H1 (cell line): ENCODE data around the gene SLC7A5. TPM values are rescaled to one million over a fixed set of nuclear protein-coding genes. Genes with fewer than 3 reads are reported as not detected.
A peak's percentile ranks its signal among the peaks of the same experiment; 100 is the strongest.

ENCODE experiments used
- CTCF ChIA-PET: fragments of 300-600 bp; sonication (Branson Sonifier 250); formaldehyde crosslinking; loops from one replicate; lab custom pipeline; 2021; ENCODE audit not compliant: partially characterized antibody; lab: Charles Lee
- POLR2A ChIA-PET: fragments of 300-600 bp; sonication (Branson Sonifier 250); formaldehyde crosslinking; loops from one replicate; lab custom pipeline; 2021; ENCODE audit warnings: inconsistent platforms; ENCODE audit not compliant: partially characterized antibody; lab: Charles Lee
- DNase-seq, 2 experiments: peaks; one replicate each; pipeline versions ENCODE4 v3.0.0 to v3.0.0-alpha.2; 2010 to 2022; ENCODE audit warnings: low spot score in 2 of 2, low read depth in 1 of 2, mixed read lengths in 1 of 2
- FAIRE-seq: peaks from 2 replicates; lab custom pipeline; 2011; peaks lifted over from hg19 to GRCh38; lab: Jason Lieb, UNC
- H2AFZ ChIP-seq: 2 replicates; pipeline ENCODE4 v1.8.1; 2012; ENCODE audit warnings: low read length, inconsistent platforms
- H2AK5ac ChIP-seq: 2 replicates; pipeline ENCODE4 v1.6.1; 2013; ENCODE audit warnings: low read depth, low read length
- H2BK120ac ChIP-seq: replicated peaks from 2 replicates; pipeline ENCODE3; 2013; ENCODE audit warnings: low read depth, low read length, inconsistent platforms
- H2BK12ac ChIP-seq: 2 replicates; pipeline ENCODE4 v1.6.1; 2013; ENCODE audit warnings: low read depth, low read length
- H2BK15ac ChIP-seq: 2 replicates; pipeline ENCODE4 v1.6.1; 2013; ENCODE audit warnings: low read length
- H2BK20ac ChIP-seq: 2 replicates; pipeline ENCODE4 v1.6.1; 2013; ENCODE audit warnings: low read length
- H2BK5ac ChIP-seq: 2 replicates; pipeline ENCODE4 v1.6.1; 2013; ENCODE audit warnings: low read depth, low read length
- H3K14ac ChIP-seq: 2 replicates; pipeline ENCODE4 v1.6.1; 2013; ENCODE audit warnings: inconsistent platforms; ENCODE audit not compliant: insufficient read length
- H3K18ac ChIP-seq: 2 replicates; pipeline ENCODE4 v1.6.1; 2013; ENCODE audit warnings: low read length; ENCODE audit errors: extremely low read depth
- H3K23ac ChIP-seq: 2 replicates; pipeline ENCODE4 v1.6.1; 2013; ENCODE audit warnings: inconsistent platforms; ENCODE audit not compliant: insufficient read length
- H3K23me2 ChIP-seq: 2 replicates; pipeline ENCODE4 v1.6.1; 2013; ENCODE audit warnings: low read depth, low read length
- H3K27ac ChIP-seq: 2 replicates; pipeline ENCODE4 v1.6.1; 2011; ENCODE audit warnings: low read depth, low read length, inconsistent platforms
- H3K27me3 ChIP-seq, 4 experiments: replicated peaks in 1 of 4; 1 replicate in 1 of 4; 2 replicates in 3 of 4; pipeline versions ENCODE4 v1.6.1 to v1.8.1; 2011 to 2013; ENCODE audit warnings: low read length in 3 of 4, mild to moderate bottlenecking in 3 of 4, inconsistent platforms in 2 of 4, mixed read lengths in 2 of 4, moderate library complexity in 1 of 4; ENCODE audit not compliant: control insufficient read depth in 3 of 4, insufficient read depth in 3 of 4; ENCODE audit errors: extremely low read depth in 1 of 4
- H3K36me3 ChIP-seq, 4 experiments: 2 replicates each; pipeline versions ENCODE4 v1.6.1 to v1.8.1; 2011 to 2013; ENCODE audit warnings: mild to moderate bottlenecking in 4 of 4, low read length in 3 of 4, moderate library complexity in 2 of 4, control low read depth in 1 of 4, inconsistent platforms in 1 of 4; ENCODE audit not compliant: insufficient read depth in 4 of 4, control insufficient read depth in 2 of 4
- H3K4ac ChIP-seq: replicated peaks from 2 replicates; pipeline ENCODE3; 2013; ENCODE audit warnings: low read length, low read depth, mixed read lengths, inconsistent platforms; ENCODE audit not compliant: insufficient read length
- H3K4me1 ChIP-seq, 4 experiments: replicated peaks in 1 of 4; 1 replicate in 1 of 4; 2 replicates in 3 of 4; pipeline versions ENCODE4 v1.6.1 to v1.8.1; 2011 to 2013; ENCODE audit warnings: low read length in 3 of 4, inconsistent platforms in 2 of 4, mixed read lengths in 1 of 4; ENCODE audit not compliant: insufficient read depth in 4 of 4, control insufficient read depth in 3 of 4
- H3K4me2 ChIP-seq, 2 experiments: 2 replicates each; pipeline versions ENCODE4 v1.6.1 to v1.8.1; 2011 to 2013; ENCODE audit warnings: low read depth in 2 of 2, low read length in 2 of 2, control low read depth in 1 of 2, inconsistent platforms in 1 of 2, mild to moderate bottlenecking in 1 of 2; ENCODE audit not compliant: insufficient read depth in 1 of 2
- H3K4me3 ChIP-seq, 4 experiments: fragments of 200-600, 300-600 bp in 1 of 4; sonication (generic), shearing (Covaris generic), sonication (Bioruptor Twin) in 1 of 4; 2 replicates each; pipeline versions ENCODE4 v1.5.1 to v1.8.1; 2011 to 2016; ENCODE audit warnings: low read length in 4 of 4, low read depth in 3 of 4, control low read depth in 2 of 4, inconsistent platforms in 2 of 4, mild to moderate bottlenecking in 2 of 4, mixed read lengths in 1 of 4, moderate library complexity in 1 of 4; ENCODE audit not compliant: insufficient read depth in 2 of 4; ENCODE audit errors: extremely low read depth in 1 of 4
- H3K56ac ChIP-seq: replicated peaks from 2 replicates; pipeline ENCODE3; 2013; ENCODE audit warnings: low read depth, mild to moderate bottlenecking, mixed read lengths, low read length, inconsistent platforms; ENCODE audit not compliant: insufficient read length
- H3K79me1 ChIP-seq: 2 replicates; pipeline ENCODE4 v1.6.1; 2013; ENCODE audit warnings: low read depth, low read length, control low read depth
- H3K79me2 ChIP-seq, 2 experiments: 2 replicates each; pipeline versions ENCODE4 v1.6.1 to v1.8.1; 2012 to 2013; ENCODE audit warnings: low read length in 2 of 2, mild to moderate bottlenecking in 2 of 2, inconsistent platforms in 1 of 2; ENCODE audit not compliant: insufficient read depth in 2 of 2, control insufficient read depth in 1 of 2
- H3K9ac ChIP-seq, 4 experiments: replicated peaks in 1 of 4; 1 replicate in 1 of 4; 2 replicates in 3 of 4; pipeline versions ENCODE4 v1.6.1 to v1.8.1; 2011 to 2013; ENCODE audit warnings: low read depth in 3 of 4, low read length in 3 of 4, control low read depth in 2 of 4, mild to moderate bottlenecking in 2 of 4, moderate library complexity in 2 of 4, inconsistent platforms in 1 of 4; ENCODE audit errors: extremely low read depth in 1 of 4
- H3K9me3 ChIP-seq, 2 experiments: 2 replicates each; pipeline versions ENCODE4 v1.6.1 to v1.8.1; 2012 to 2013; ENCODE audit warnings: mild to moderate bottlenecking in 2 of 2, moderate library complexity in 2 of 2, control low read depth in 1 of 2, inconsistent platforms in 1 of 2, low read depth in 1 of 2, low read length in 1 of 2, mixed read lengths in 1 of 2; ENCODE audit not compliant: insufficient read depth in 2 of 2
- H4K20me1 ChIP-seq, 2 experiments: replicated peaks in 1 of 2; 2 replicates each; pipeline versions ENCODE3 to v1.8.1; 2011 to 2013; ENCODE audit warnings: inconsistent platforms in 2 of 2, low read length in 2 of 2, mild to moderate bottlenecking in 1 of 2; ENCODE audit not compliant: insufficient read depth in 2 of 2, control insufficient read depth in 1 of 2
- H4K5ac ChIP-seq: 2 replicates; pipeline ENCODE4 v1.6.1; 2013; ENCODE audit warnings: low read length, low read depth, mixed read lengths, inconsistent platforms; ENCODE audit not compliant: insufficient read length
- H4K8ac ChIP-seq: 2 replicates; pipeline ENCODE4 v1.8.0; 2013; ENCODE audit warnings: mild to moderate bottlenecking, moderate library complexity, low read length, inconsistent platforms; ENCODE audit not compliant: insufficient read depth; ENCODE audit errors: extremely low read depth
- H4K91ac ChIP-seq: replicated peaks from 2 replicates; pipeline ENCODE3; 2013; ENCODE audit warnings: low read length, mixed read lengths, inconsistent platforms; ENCODE audit not compliant: insufficient read length
- ASH2L ChIP-seq: fragments of 200-600, 300-600 bp; sonication (generic); IDR thresholded peaks from one replicate; pipeline ENCODE4 v1.7.1; 2017; ENCODE audit warnings: low read length
- CBX5 ChIP-seq: fragments of 300-800, 300-1000 bp; sonication (generic); IDR thresholded peaks from 2 replicates; pipeline ENCODE4 v1.7.1; 2016; ENCODE audit warnings: antibody characterized with exemption, low read length, low read depth
- CTCF ChIP-seq, 3 experiments: IDR thresholded peaks; 1 replicate in 2 of 3; 2 replicates in 1 of 3; pipeline versions ENCODE4 v1.5.1 to v1.6.1; 2011; ENCODE audit warnings: low read length in 3 of 3, mild to moderate bottlenecking in 3 of 3, inconsistent platforms in 2 of 3, low read depth in 1 of 3, moderate library complexity in 1 of 3; ENCODE audit not compliant: insufficient read depth in 1 of 3; ENCODE audit errors: control extremely low read depth in 1 of 3
- JUND ChIP-seq: IDR thresholded peaks from 2 replicates; pipeline ENCODE4 v1.6.1; 2011; ENCODE audit warnings: mild to moderate bottlenecking, improper control_type of control experiment, low read length
- RBBP5 ChIP-seq: IDR thresholded peaks from 2 replicates; pipeline ENCODE4 v1.7.1; 2012; ENCODE audit warnings: low read depth, mild to moderate bottlenecking, inconsistent platforms, low read length, moderate library complexity, borderline replicate concordance
- SIRT6 ChIP-seq: IDR thresholded peaks from one replicate; pipeline ENCODE4 v1.7.1; 2012; ENCODE audit warnings: low read length, inconsistent platforms
- TAF1 ChIP-seq: IDR thresholded peaks from 2 replicates; pipeline ENCODE4 v1.6.1; 2011; ENCODE audit warnings: mild to moderate bottlenecking, low read depth, low read length
- WGBS, 2 experiments: shearing (Covaris generic) in 1 of 2; methylation state at CpG; one replicate each; pipeline versions ENCODE4 v1.1.6 to v1.1.7; 2013 to 2015; ENCODE audit warnings: low lambda C conversion rate in 2 of 2, mixed read lengths in 2 of 2, inconsistent platforms in 1 of 2, low coverage in 1 of 2, missing lambda C conversion rate in 1 of 2; ENCODE audit not compliant: insufficient replicate concordance in 2 of 2, insufficient coverage in 1 of 2, insufficient read length in 1 of 2; ENCODE audit errors: extremely low coverage in 1 of 2, missing lambda C conversion rate in 1 of 2; 5-methylcytosine and 5-hydroxymethylcytosine counted together
- polyA plus RNA-seq, 7 experiments: library from polyadenylated mRNA; depleted of rRNA in 3 of 7; stranded (reverse) in 5 of 7; unstranded in 2 of 7; fragments of >200 nt in 5 of 7; fragments of 200-250 nt in 2 of 7; gene quantifications; 1 replicate in 5 of 7; 2 replicates in 1 of 7; 4 replicates in 1 of 7; pipeline versions ENCODE4 v1.2.1 to v1.2.3, GENCODE V29; 2011 to 2013; ENCODE audit warnings: missing spikeins in 2 of 7, mixed read lengths in 2 of 7
- total RNA-seq: library from RNA; stranded (reverse); fragmentation: NEBNext Ultra II Directional; extraction: Animal tissue kit (Norgen Biotek cat#: 25700); gene quantifications from 2 replicates; pipeline ENCODE4 v1.2.1, GENCODE V29; 2021
- TF ChIP-seq, protein P1 (sequence below): IDR thresholded peaks from 2 replicates; pipeline ENCODE4 v1.6.1; 2012; ENCODE audit warnings: inconsistent platforms

The SLC7A5 gene
- total and polyA plus RNA-seq, 2 of the 8 experiments (the other 6 are each of a cell fraction or from before 2014, with no cell fraction given) = 68.2 to 341 TPM

DNA sequence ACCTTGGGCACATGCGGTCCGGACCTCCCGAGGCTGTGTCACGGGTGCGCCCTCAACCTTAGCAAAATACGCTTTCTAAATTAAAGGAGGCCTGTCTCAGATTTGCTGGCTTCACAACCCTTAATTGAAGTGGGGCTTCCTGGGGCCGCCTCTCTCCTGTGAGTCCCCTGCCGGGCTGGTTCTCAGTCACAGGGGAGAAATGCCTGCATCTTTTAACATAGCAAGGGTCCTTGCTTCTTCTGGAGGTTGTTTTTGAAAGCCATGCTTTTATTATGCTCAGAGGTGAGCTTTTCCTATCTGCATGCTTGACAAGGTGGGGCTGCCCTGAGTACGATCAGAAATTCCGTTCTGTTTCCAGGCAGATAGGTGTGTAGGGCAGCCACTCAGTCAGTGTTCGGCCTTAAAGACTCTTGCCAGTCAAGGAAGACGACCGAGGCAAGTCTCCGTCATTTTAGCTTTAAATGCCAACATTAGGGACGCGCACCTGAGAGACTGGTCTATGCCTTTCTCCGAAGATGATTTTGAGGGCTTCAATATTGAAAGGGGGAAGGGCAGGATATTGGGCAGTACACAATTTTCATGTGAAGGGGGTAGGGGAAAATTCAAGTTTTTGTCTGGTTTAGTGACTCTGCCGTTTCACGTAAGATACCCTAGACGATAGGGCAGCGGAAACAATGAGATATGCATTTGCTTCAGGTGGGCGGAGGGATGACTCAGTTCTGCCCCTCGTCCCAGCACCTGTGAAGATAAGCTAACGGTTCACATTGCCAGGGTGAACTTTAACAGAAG, 5.5 kb upstream of the SLC7A5 start:
- POLR2A ChIA-PET = interaction anchor here (1.0 to 22.5 kb wide), 11 partner anchors 8 to 96 kb away, joined by 3 to 507 read pairs (median 3); no protein-coding TSS in a partner anchor

More for the DNA sequence above, 5.5 kb upstream of the SLC7A5 start:
- peak overlapping the region in 1 of 4 experiments; percentile 34; a peak in 4 of 7 replicates for H3K9ac ChIP-seq
- CTCF ChIA-PET = interaction anchor here (0.6 to 2.7 kb wide), 13 partner anchors 15 to 98 kb away, joined by 3 to 30 read pairs (median 4); no protein-coding TSS in a partner anchor
- no peak overlapping the region for H2AFZ ChIP-seq
- 10% methylated on average over 24 of the region's 24 CpGs; no CpG with 5 or more reads in 1 of the 2 experiments for WGBS, 2 experiments
- H3K14ac ChIP-seq = no peak overlapping the region
- TF ChIP-seq SIRT6 (no peak), ASH2L (peak; percentile 38), TAF1 (0 out of 2 replicates have a peak, but pooled peaks have one; percentile 16), JUND (peak; percentile 55; the same call in 1 of the 2 replicates), CTCF (IDR thresholded peaks at IDR 0.05; ENCODE audit: control extremely low read depth in 1 of 3, insufficient read depth in 1 of 3, low read depth in 1 of 3, low read length in 3 of 3) (no peak), CBX5 (no peak), RBBP5 (peak; percentile 35; the same call in 1 of the 2 replicates)
- TF ChIP-seq, protein P1, sequence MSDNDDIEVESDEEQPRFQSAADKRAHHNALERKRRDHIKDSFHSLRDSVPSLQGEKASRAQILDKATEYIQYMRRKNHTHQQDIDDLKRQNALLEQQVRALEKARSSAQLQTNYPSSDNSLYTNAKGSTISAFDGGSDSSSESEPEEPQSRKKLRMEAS = 0 out of 2 replicates have a peak, but pooled peaks have one; percentile 15
- TF ChIP-seq, all 59 proteins: peak for 5
- Histone ChIP-seq H3K4me1 (peaks cover 14 to 35% (median 22%) of the 10 kb centered on the region in 4 experiments), H4K5ac (peak overlapping the region; percentile 55), H3K27ac (no peak overlapping the region; the same call in 1 of the 2 replicates), H3K27me3 (no peaks in the 10 kb centered on the region; a peak in 2 of 7 replicates), H4K8ac (no peak overlapping the region), H3K79me1 (no peaks in the 10 kb centered on the region), H2BK120ac (peak overlapping the region; percentile 61), H4K20me1 (no peaks in the 10 kb centered on the region), H2BK12ac (peak overlapping the region; percentile 85; the same call in 1 of the 2 replicates), H3K18ac (peak overlapping the region; percentile 89), H4K91ac (peak overlapping the region; percentile 61), H3K4ac (no peak overlapping the region), H3K56ac (no peak overlapping the region), H3K23me2 (peaks cover 6% of the 10 kb centered on the region), H3K36me3 (no peaks in the 10 kb centered on the region), H2BK20ac (peak overlapping the region; percentile 90; the same call in 1 of the 2 replicates), H2BK15ac (no peak overlapping the region; the same call in 1 of the 2 replicates), H3K4me3 (peak overlapping the region; percentile 5 to 44 (median 30); a peak in 7 of 8 replicates), H2BK5ac (peak overlapping the region; percentile 79), H3K79me2 (no peaks in the 10 kb centered on the region), H3K9me3 (peaks cover 0 to 6% of the 10 kb centered on the region in 2 experiments; a peak in 2 of 4 replicates), H3K4me2 (peak overlapping the region; percentile 79 to 92), H3K23ac (no peak overlapping the region), H2AK5ac (no peak overlapping the region; the same call in 1 of the 2 replicates)
- FAIRE-seq (no peak), DNase-seq (peak in 1 of 2 experiments; percentile 69)
